CD4-positive, alpha-beta T cell (primary cell): ENCODE measurements around the gene NDUFB6. TPM values are rescaled to one million over a fixed set of nuclear protein-coding genes. Genes with fewer than 3 reads are reported as not detected.

Experiments used
- ATAC-seq: fragments of 200-7000 bp; cut with Tn5 transposase; one replicate; pipeline ENCODE4 v1.10.0; 2022; ENCODE audit warnings: mild to moderate bottlenecking; ENCODE audit not compliant: poor library complexity
- CTCF ChIA-PET: fragments of 350-600 bp; sonication (Branson Sonifier 250); formaldehyde crosslinking; loops from one replicate; lab custom pipeline; 2021; ENCODE audit warnings: antibody characterized with exemption, inconsistent platforms; lab: Charles Lee
- POLR2A ChIA-PET: fragments of 350-600 bp; sonication (Branson Sonifier 250); formaldehyde crosslinking; loops from one replicate; lab custom pipeline; 2021; ENCODE audit warnings: antibody characterized with exemption, inconsistent platforms; lab: Charles Lee
- DNase-seq, 14 experiments: peaks; one replicate each; pipeline ENCODE4 v3.0.0-alpha.2; 2013 to 2020; ENCODE audit warnings: mixed read lengths in 2 of 14
- H3K27ac ChIP-seq, 2 donors: one replicate each; pipeline versions ENCODE4 v1.5.1 to v1.7.0; 2013; ENCODE audit warnings: low read length in 2 of 2, low read depth in 1 of 2, mild to moderate bottlenecking in 1 of 2
- H3K27me3 ChIP-seq, 2 experiments: 1 replicate in 1 of 2; 2 replicates in 1 of 2; pipeline versions ENCODE4 v1.6.1 to v1.7.0; 2013; ENCODE audit warnings: low read length in 2 of 2, control low read depth in 1 of 2, mild to moderate bottlenecking in 1 of 2, moderate library complexity in 1 of 2; ENCODE audit not compliant: insufficient read depth in 2 of 2, control insufficient read depth in 1 of 2
- H3K36me3 ChIP-seq: one replicate; pipeline ENCODE4 v1.6.1; 2013; ENCODE audit warnings: low read length, control low read depth; ENCODE audit not compliant: insufficient read depth
- H3K4me1 ChIP-seq: one replicate; pipeline ENCODE4 v1.6.1; 2013; ENCODE audit warnings: low read length, control low read depth; ENCODE audit not compliant: insufficient read depth
- H3K4me3 ChIP-seq: one replicate; pipeline ENCODE4 v1.5.1; 2013; ENCODE audit warnings: mild to moderate bottlenecking, low read length, moderate library complexity
- H3K9me3 ChIP-seq, 2 experiments: 1 replicate in 1 of 2; 2 replicates in 1 of 2; pipeline versions ENCODE4 v1.6.1 to v1.7.0; 2013; ENCODE audit warnings: low read length in 2 of 2, mild to moderate bottlenecking in 2 of 2, control low read depth in 1 of 2, moderate library complexity in 1 of 2; ENCODE audit not compliant: control insufficient read depth in 1 of 2, insufficient read depth in 1 of 2
- H3K27ac Mint-ChIP-seq: one replicate; pipeline ENCODE4 v1.8.0; 2020; ENCODE audit warnings: mixed read lengths
- H3K27me3 Mint-ChIP-seq: one replicate; pipeline ENCODE4 v1.8.0; 2021; ENCODE audit warnings: mixed read lengths
- H3K36me3 Mint-ChIP-seq: one replicate; pipeline ENCODE4 v1.8.0; 2021; ENCODE audit warnings: low read depth, mixed read lengths
- H3K4me1 Mint-ChIP-seq: one replicate; pipeline ENCODE4 v1.8.0; 2021; ENCODE audit warnings: low read depth, mixed read lengths
- H3K4me3 Mint-ChIP-seq: one replicate; pipeline ENCODE4 v1.8.0; 2020; ENCODE audit warnings: mild to moderate bottlenecking, mixed read lengths
- H3K9me3 Mint-ChIP-seq: one replicate; pipeline ENCODE4 v1.8.0; 2020; ENCODE audit warnings: mixed read lengths
- CTCF ChIP-seq: fragments of 200-600 bp; IDR thresholded peaks from one replicate; pipeline ENCODE4 v1.8.0; 2022; ENCODE audit warnings: antibody characterized with exemption, mild to moderate bottlenecking
- intact Hi-C, 2 experiments: fragments of 100-400 bp; cut with DNase I in 1 of 2; cut with micrococcal nuclease in 1 of 2; formaldehyde crosslinking; loops; one replicate each; pipeline versions ENCODE4 v1.15.1 to v1.9.0; 2023 to 2025; cut with DNase I, micrococcal nuclease
- total RNA-seq, 174 experiments: library from RNA in 2 of 174; stranded (reverse) in 2 of 174; gene quantifications; one replicate each; pipeline ENCODE4 v1.2.3 and lab custom pipeline; 2021 to 2026

The NDUFB6 gene
- total RNA-seq, 2 experiments from 2014 or later: 11.9 to 12.3 TPM

DNA sequence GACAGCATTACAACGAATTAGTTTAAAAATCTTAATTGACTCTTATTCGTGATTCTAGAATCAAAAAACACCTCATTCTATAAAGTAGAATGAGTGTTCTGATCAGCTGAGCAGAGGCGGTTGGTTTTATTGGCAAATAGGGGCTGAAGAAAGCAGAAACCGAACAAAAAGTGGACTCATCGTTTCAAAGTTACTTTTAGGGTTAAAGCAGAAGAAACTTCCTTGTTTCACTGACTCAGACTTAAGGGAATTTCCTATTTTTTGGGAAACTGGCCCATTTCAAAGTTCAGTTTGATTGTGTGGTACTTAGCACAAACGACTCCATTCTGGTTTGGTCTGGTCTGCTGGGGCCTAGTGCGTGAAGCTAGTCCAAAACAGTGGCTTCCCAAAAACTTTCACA lies 862 bp upstream of the NDUFB6 start:
- peak overlapping the region; percentile 99 for H3K4me3 Mint-ChIP-seq
- Histone ChIP-seq H3K36me3 (peaks cover 4% of the 10 kb centered on the region), H3K4me1 (peaks cover 5% of the 10 kb centered on the region), H3K4me3 (no peak overlapping the region), H3K9me3 (no peaks in the 10 kb centered on the region), H3K27ac (peak overlapping the region; percentile 74 to 87), H3K27me3 (no peaks in the 10 kb centered on the region)
- ChIA-PET POLR2A (interaction anchor here (1.7 to 3.1 kb wide), 4 partner anchors 23 to 195 kb away, joined by 5 to 77 read pairs (median 39); partner anchors contain the start of genes ACO1, RIGI, SMIM27 and TOPORS), CTCF (interaction anchor here (2.3 to 12.1 kb wide), 5 partner anchors 19 to 195 kb away, joined by 8 to 206 read pairs (median 23); partner anchors contain the start of genes ACO1, RIGI, SMIM27 and TOPORS)
- H3K36me3 Mint-ChIP-seq: peaks cover 23% of the 10 kb centered on the region
- H3K27me3 Mint-ChIP-seq: peaks cover 7% of the 10 kb centered on the region
- H3K27ac Mint-ChIP-seq: peak overlapping the region; percentile 97
- peaks cover 37% of the 10 kb centered on the region for H3K4me1 Mint-ChIP-seq
- no peaks in the 10 kb centered on the region for H3K9me3 Mint-ChIP-seq
- no peak for DNase-seq
- ATAC-seq: no peak
- TF ChIP-seq CTCF: no peak
- intact Hi-C loops: loop anchor here (2.0 to 10.0 kb wide), 3 partner anchors 49 to 711 kb away; partner anchors contain the start of gene APTX (in 2 of the 2)

GRCh38 chr9:32571969-32572899 lies 725 bp downstream of the NDUFB6 start:
- Mint-ChIP-seq H3K27ac (peak overlapping the region; percentile 97), H3K27me3 (no peaks in the 10 kb centered on the region), H3K36me3 (peaks cover 37% of the 10 kb centered on the region), H3K9me3 (no peaks in the 10 kb centered on the region), H3K4me3 (peak overlapping the region; percentile 99), H3K4me1 (peaks cover 42% of the 10 kb centered on the region)
- Histone ChIP-seq H3K36me3 (peaks cover 12% of the 10 kb centered on the region), H3K27ac (peak overlapping the region; percentile 74 to 87), H3K4me1 (peaks cover 5% of the 10 kb centered on the region), H3K27me3 (no peaks in the 10 kb centered on the region), H3K4me3 (peak overlapping the region; percentile 74), H3K9me3 (no peaks in the 10 kb centered on the region)
- ATAC-seq (peak; percentile 84), DNase-seq (peak; percentile 44 to 92 (median 68))
- ChIA-PET POLR2A (interaction anchor here (0.7 to 3.1 kb wide), 8 partner anchors 17 to 430 kb away, joined by 3 to 77 read pairs (median 12); partner anchors contain the start of genes ACO1, APTX, RIGI and SMIM27), CTCF (interaction anchor here (0.6 to 12.1 kb wide), 14 partner anchors 8 to 194 kb away, joined by 3 to 206 read pairs (median 6); partner anchors contain the start of genes ACO1, RIGI, SMIM27 and TOPORS)
- intact Hi-C loops: loop anchor here (1.0 to 10.0 kb wide), 4 partner anchors 20 to 713 kb away; partner anchors contain the start of genes APTX (in 2 of the 2), RIGI (in 1 of the 2), SMIM27 (in 1 of the 2) and TOPORS (in 1 of the 2)
- TF ChIP-seq CTCF: peak; percentile 81

DNA sequence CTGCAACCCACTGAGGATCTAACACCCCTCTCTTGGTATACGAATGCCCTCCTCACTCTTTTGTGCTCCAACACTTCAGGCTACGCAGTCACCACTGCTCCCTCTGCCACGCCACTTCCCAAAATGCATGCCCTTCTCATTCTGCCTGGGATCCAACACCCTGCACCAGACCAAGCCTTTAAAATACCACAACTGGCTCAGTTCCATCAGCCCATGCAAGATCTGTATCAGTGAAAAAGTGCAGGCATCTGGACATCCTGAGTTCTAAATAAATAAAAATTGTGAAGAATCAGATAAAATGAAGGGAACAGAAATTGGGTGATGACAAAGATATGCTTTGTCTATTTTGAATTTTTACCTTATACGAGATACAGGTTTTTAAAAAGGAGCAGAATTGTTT lies 2.7 kb downstream of the NDUFB6 start:
- Mint-ChIP-seq H3K9me3 (no peaks in the 10 kb centered on the region), H3K27me3 (no peaks in the 10 kb centered on the region), H3K27ac (peak overlapping the region; percentile 30), H3K4me1 (peaks cover 42% of the 10 kb centered on the region), H3K4me3 (peak overlapping the region; percentile 42), H3K36me3 (peaks cover 54% of the 10 kb centered on the region)
- ChIA-PET POLR2A (no interaction called here), CTCF (no interaction called here)
- intact Hi-C loops: loop anchor here in 1 of 2 experiments (1.0 to 10.0 kb wide), 2 partner anchors 14 to 715 kb away; no protein-coding TSS in a partner anchor
- no peak for ATAC-seq
- no peak for DNase-seq
- Histone ChIP-seq H3K27me3 (no peaks in the 10 kb centered on the region), H3K4me3 (no peak overlapping the region), H3K27ac (no peak overlapping the region), H3K36me3 (peaks cover 31% of the 10 kb centered on the region), H3K4me1 (peaks cover 5% of the 10 kb centered on the region), H3K9me3 (no peaks in the 10 kb centered on the region)
- no peak for TF ChIP-seq CTCF
